Vagina (tissue), 2 donors: ENCODE data around the gene RACK1. TPM values are rescaled to one million over a fixed set of nuclear protein-coding genes. Genes with fewer than 3 reads are reported as not detected.
A peak's percentile ranks its signal among the peaks of the same experiment; 100 is the strongest.

Experiments
- DNase-seq, 2 donors: peaks; one replicate each; pipeline ENCODE4 v3.0.0-alpha.2; 2017; ENCODE audit errors: extremely low spot score in 2 of 2
- H3K27ac ChIP-seq: fragments of 200-600 bp; sonication (generic); one replicate; pipeline ENCODE4 v1.5.1; 2019
- H3K27me3 ChIP-seq: fragments of 200-600 bp; sonication (generic); one replicate; pipeline ENCODE4 v1.5.1; 2019
- H3K36me3 ChIP-seq, 2 donors: fragments of 200-600 bp; sonication (generic); one replicate each; pipeline ENCODE4 v1.5.1; 2017 to 2019
- H3K4me1 ChIP-seq: fragments of 200-600 bp; sonication (generic); one replicate; pipeline ENCODE4 v1.5.1; 2019
- H3K4me3 ChIP-seq, 2 donors: fragments of 200-600 bp; sonication (generic); 1 replicate in 1 of 2; 2 replicates in 1 of 2; pipeline ENCODE4 v1.5.1; 2016 to 2019
- H3K9me3 ChIP-seq: fragments of 200-600 bp; sonication (generic); one replicate; pipeline ENCODE4 v1.5.1; 2019
- POLR2A ChIP-seq, 2 donors: fragments of 450-650 bp; IDR thresholded peaks; one replicate each; pipeline ENCODE4 v1.6.1; 2017; ENCODE audit warnings: antibody characterized with exemption in 2 of 2, mild to moderate bottlenecking in 2 of 2, moderate library complexity in 2 of 2
- POLR2AphosphoS5 ChIP-seq, 2 donors: sonication (generic); formaldehyde crosslinking; IDR thresholded peaks; one replicate each; pipeline ENCODE4 v1.9.0; 2017; ENCODE audit warnings: antibody characterized with exemption in 2 of 2, mild to moderate bottlenecking in 2 of 2, low read depth in 1 of 2; ENCODE audit not compliant: insufficient read depth in 1 of 2
- intact Hi-C: fragments of 100-400 bp; cut with DNase I; formaldehyde crosslinking; loops from one replicate; pipeline ENCODE4 v1.15.1; 2023
- total RNA-seq: library from RNA; depleted of rRNA; stranded (reverse); fragments of >200 nt; gene quantifications from one replicate; pipeline ENCODE4 v1.2.3, GENCODE V29; 2016
- TF ChIP-seq, protein P1 (sequence below), 3 experiments: fragments of 450-650 bp in 2 of 3; fragments of 200-600 bp in 1 of 3; sonication (generic) in 1 of 3; IDR thresholded peaks; one replicate each; pipeline ENCODE4 v1.5.1; 2017 to 2019; ENCODE audit warnings: antibody characterized with exemption in 3 of 3, mild to moderate bottlenecking in 2 of 3, moderate library complexity in 2 of 3

Gene RACK1
- total RNA-seq, 1 donor from 2014 or later = 3,043 TPM

DNA sequence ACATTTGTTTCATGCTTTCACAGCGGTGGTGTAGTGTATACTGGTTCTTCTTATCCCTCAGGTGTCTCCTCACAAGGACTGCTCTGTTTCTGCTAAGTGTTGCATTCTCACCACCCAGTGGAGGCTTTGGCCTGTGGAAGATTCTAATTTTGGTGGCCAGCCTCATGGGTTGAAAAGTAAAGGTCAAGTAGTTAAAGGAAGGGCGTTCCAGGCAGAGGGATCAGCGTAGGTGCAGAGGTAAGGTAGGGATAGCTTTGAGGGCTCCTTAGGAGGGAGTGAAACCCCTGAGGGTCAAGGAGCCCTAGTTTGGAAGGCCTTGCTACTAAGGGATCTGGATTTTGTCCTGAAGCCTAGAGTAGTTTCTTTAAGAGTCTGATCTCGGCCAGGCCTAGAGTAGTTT, 4.6 kb upstream of the RACK1 start:
- H3K27me3 ChIP-seq = no peaks in the 10 kb centered on the region
- no peak for TF ChIP-seq POLR2AphosphoS5 (IDR thresholded peaks at IDR 0.05; ENCODE audit: insufficient read depth in 1 of 2, low read depth in 1 of 2)
- TF ChIP-seq, protein P1, sequence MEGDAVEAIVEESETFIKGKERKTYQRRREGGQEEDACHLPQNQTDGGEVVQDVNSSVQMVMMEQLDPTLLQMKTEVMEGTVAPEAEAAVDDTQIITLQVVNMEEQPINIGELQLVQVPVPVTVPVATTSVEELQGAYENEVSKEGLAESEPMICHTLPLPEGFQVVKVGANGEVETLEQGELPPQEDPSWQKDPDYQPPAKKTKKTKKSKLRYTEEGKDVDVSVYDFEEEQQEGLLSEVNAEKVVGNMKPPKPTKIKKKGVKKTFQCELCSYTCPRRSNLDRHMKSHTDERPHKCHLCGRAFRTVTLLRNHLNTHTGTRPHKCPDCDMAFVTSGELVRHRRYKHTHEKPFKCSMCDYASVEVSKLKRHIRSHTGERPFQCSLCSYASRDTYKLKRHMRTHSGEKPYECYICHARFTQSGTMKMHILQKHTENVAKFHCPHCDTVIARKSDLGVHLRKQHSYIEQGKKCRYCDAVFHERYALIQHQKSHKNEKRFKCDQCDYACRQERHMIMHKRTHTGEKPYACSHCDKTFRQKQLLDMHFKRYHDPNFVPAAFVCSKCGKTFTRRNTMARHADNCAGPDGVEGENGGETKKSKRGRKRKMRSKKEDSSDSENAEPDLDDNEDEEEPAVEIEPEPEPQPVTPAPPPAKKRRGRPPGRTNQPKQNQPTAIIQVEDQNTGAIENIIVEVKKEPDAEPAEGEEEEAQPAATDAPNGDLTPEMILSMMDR (IDR thresholded peaks at IDR 0.05) = no peak
- TF ChIP-seq POLR2A (IDR thresholded peaks at IDR 0.05) = no peak
- intact Hi-C loops = loop anchor here (10.0 kb wide), 1 partner anchor 413 kb away; no protein-coding TSS in a partner anchor
- DNase-seq = no peak
- peaks cover 78% of the 10 kb centered on the region for H3K4me1 ChIP-seq
- peak overlapping the region; percentile 77 to 98 for H3K4me3 ChIP-seq
- H3K9me3 ChIP-seq = no peaks in the 10 kb centered on the region
- H3K27ac ChIP-seq = peak overlapping the region; percentile 95
- H3K36me3 ChIP-seq = no peaks in the 10 kb centered on the region

DNA sequence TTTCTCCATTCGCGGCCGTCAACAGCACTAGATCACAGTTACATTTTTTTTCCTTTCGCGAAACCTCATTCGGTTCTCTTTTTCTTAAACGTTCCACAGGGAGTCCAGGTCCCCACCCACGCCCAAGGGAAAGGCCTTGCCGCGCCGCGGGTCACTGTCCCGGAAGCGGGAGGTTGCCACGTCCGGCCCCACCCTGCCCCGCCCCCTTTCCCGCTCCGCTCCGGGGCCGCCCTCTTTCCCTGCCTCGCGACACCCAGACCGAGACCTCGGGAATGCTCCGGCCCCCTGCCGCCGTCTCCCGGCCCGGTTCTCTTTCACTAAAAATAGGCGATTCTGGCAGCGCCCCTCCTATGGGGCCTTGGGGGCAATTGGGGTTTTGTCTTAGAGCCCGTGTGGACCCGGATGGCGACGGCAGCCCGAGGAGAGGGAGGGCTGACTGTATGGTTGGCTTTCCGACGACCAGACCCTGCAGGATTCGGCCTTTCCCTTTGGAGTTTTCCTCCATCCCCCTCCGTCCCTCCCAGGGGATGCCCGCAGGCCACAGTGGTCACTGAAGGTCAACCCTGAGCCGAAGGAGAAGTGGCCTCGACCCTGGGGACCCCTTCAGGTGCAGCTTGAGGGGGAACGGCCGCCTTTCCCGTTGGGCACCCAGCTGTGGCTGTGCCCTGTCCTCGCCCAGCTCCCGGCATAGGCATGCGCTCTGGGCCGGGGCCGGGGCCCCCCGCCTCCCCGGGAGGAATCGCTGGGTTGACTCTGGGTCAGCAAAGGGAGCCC, 2.8 kb upstream of the RACK1 start:
- Histone ChIP-seq H3K4me3 (peak overlapping the region; percentile 77 to 98), H3K4me1 (peaks cover 80% of the 10 kb centered on the region), H3K27me3 (no peaks in the 10 kb centered on the region), H3K36me3 (peaks cover 0 to 8% of the 10 kb centered on the region in 2 donors), H3K27ac (peak overlapping the region; percentile 95), H3K9me3 (no peaks in the 10 kb centered on the region)
- DNase-seq = peak in 1 of 2 donors; percentile 90
- TF ChIP-seq POLR2AphosphoS5 (IDR thresholded peaks at IDR 0.05; ENCODE audit: insufficient read depth in 1 of 2, low read depth in 1 of 2) (peak; percentile 75 to 92), POLR2A (IDR thresholded peaks at IDR 0.05) (peak in 1 of 2 donors; percentile 45)
- TF ChIP-seq, protein P1 (IDR thresholded peaks at IDR 0.05) = no peak
- intact Hi-C loops = loop anchor here (10.0 kb wide), 1 partner anchor 412 kb away; no protein-coding TSS in a partner anchor

DNA sequence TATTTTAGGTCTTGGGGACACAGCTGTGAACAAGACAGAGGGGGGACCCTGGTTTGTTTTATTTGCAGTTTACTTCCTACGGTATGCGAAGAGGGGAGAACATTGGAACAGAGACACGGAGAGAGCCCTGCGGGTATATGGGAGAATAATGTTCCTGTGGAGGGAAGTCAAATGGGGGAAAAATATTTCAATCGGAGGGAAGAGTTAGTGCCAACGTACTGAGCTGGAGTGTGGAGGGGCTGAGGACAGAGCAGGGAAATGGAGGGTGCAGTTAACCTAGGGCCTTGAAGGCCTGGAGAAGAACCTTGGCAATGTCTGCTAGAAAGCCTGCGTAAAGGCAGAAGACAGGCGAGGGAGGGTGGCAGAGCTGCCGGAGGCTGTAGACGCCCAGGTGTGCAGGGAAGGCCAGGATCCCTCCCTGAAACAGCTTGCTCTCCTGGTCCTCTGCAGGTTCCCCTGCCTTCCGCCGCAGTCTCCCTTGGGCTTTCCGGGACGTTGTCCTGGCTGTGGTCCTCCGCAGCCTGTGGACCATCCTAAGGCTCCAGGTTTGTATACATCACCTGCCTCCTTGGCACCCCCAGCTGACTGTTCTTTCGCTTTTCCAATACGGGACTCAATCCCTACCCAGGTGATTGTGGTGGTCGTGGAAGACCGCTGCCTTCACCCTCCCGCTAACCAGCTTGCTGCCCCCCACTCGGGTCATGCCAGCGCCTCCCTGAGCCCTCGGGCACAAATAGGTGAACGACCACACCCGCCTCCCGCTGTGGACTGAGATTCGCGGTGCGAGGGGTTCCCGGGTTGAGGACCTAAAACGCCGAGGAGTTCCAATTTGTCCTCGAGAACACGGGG, 1.9 kb upstream of the RACK1 start:
- peaks cover 0 to 16% of the 10 kb centered on the region in 2 donors for H3K36me3 ChIP-seq
- TF ChIP-seq, protein P1 (IDR thresholded peaks at IDR 0.05) = no peak
- no peak for TF ChIP-seq POLR2AphosphoS5 (IDR thresholded peaks at IDR 0.05; ENCODE audit: insufficient read depth in 1 of 2, low read depth in 1 of 2)
- no peak for TF ChIP-seq POLR2A (IDR thresholded peaks at IDR 0.05)
- no peaks in the 10 kb centered on the region for H3K9me3 ChIP-seq
- H3K4me1 ChIP-seq = peaks cover 80% of the 10 kb centered on the region
- no peak for DNase-seq
- peak overlapping the region; percentile 77 to 98 for H3K4me3 ChIP-seq
- peak overlapping the region; percentile 95 for H3K27ac ChIP-seq
- H3K27me3 ChIP-seq = no peaks in the 10 kb centered on the region
- intact Hi-C loops = loop anchor here (10.0 kb wide), 1 partner anchor 411 kb away; no protein-coding TSS in a partner anchor

DNA sequence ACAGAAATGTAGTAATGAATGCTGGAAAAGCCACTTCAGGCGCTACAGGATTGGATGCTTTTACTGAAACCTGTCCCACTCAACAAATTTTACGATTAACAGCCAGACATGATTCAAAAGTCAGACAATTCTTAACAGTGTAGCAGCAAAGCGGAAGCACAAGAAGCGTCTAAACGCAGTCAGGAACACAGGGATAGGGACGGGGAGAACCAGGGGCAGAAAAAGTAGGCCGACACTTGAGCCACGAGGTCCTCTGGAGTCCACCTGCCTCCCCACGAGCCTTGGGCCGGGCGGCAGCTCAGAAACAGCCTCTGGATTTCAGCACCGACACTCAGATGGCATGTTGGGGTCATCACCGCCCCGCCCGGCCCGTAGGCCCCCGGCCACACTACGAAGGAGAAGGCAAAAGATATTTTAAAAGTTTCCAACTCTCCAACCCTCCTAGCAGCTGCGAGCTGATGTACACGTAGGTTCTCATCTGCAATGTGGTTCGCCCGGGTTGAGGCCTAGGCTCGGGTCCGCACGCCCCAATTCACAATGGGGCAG, 615 bp downstream of the RACK1 start:
- H3K4me1 ChIP-seq = peaks cover 63% of the 10 kb centered on the region
- peak overlapping the region; percentile 95 for H3K27ac ChIP-seq
- TF ChIP-seq POLR2A (IDR thresholded peaks at IDR 0.05) (no peak), POLR2AphosphoS5 (IDR thresholded peaks at IDR 0.05; ENCODE audit: insufficient read depth in 1 of 2, low read depth in 1 of 2) (no peak)
- TF ChIP-seq, protein P1 (IDR thresholded peaks at IDR 0.05) = no peak
- H3K4me3 ChIP-seq = peak overlapping the region; percentile 78 to 83
- no peaks in the 10 kb centered on the region for H3K27me3 ChIP-seq
- intact Hi-C loops = loop anchor here (10.0 kb wide), 1 partner anchor 408 kb away; no protein-coding TSS in a partner anchor
- no peak for DNase-seq
- H3K9me3 ChIP-seq = no peaks in the 10 kb centered on the region
- peaks cover 6 to 42% of the 10 kb centered on the region in 2 donors for H3K36me3 ChIP-seq
